Globus pallidus (tissue), 1 donor: ENCODE measurements around the gene RNF13.
"Not testable (repeated sequence)": the region's sequence is repeated elsewhere in the genome, so short reads cannot be mapped to it uniquely, and the experiment has no call there.

Experiments
- DNase-seq: peaks from one replicate; pipeline ENCODE4 v3.0.0-alpha.2; 2015; ENCODE audit warnings: low spot score

The RNF13 gene

DNA sequence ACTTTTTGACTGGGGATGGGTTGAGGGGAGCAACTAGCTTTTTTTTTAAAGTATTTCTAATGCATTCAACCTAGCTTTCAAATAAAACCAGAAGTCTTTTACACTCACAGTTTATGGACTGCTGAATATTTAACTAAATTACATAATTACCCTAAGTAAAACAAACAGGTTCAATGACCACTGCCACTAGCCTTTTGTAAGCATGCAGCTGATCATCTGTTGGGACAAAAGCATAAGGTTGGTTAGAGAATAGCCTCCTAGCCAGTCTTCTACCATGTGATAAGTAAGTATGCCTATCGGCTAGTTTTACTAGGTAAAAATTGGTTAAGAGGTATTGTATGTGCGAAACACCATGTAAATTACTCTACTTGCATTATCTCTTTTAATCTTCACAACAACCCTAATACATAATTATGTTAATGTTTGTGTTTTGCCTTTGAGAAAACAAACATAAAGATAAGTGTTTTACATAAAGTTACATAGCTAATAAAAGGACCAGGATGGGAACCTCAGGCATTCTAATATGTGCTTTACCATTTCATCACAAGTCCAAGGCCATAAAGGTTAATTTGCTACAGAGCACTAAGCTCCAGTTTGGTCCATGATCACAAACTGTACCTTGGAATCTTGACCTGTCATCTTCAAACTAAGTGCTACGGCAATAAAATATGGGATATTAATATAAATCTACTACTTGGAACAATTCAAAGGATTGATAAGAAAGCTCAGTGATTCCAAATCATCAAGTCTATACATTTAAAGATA, 144.5 kb downstream of the RNF13 start:
- no peak for DNase-seq

DNA sequence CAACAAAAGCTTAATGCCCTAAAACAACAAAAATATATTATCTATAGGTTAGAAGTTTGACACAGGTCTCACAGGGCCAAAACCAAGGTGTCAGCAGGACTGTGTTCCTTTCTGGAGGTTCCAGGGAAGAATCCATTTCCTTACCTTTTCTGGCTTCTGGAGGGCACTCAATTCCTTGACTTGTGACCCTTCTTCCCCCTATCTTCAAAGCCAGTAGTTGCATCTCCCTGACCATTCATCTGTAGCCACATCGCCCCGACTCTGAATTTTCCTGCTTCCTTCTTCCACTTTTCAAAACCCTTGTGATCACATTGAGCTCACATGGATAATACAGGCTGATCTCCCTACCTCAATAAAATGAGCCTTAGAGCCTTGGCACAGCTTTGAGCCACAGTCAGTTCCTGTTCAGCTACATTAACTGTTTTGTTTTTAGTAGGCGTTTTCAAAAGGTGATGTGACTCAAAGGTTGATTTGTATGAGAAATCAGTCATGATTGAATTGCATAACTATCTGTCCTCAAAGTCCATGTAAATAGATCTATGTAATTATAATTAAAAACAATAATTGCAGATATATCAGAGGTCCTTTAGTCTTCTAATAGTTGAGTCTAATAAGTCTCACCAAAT, 145.3 kb downstream of the RNF13 start:
- DNase-seq = no peak

DNA sequence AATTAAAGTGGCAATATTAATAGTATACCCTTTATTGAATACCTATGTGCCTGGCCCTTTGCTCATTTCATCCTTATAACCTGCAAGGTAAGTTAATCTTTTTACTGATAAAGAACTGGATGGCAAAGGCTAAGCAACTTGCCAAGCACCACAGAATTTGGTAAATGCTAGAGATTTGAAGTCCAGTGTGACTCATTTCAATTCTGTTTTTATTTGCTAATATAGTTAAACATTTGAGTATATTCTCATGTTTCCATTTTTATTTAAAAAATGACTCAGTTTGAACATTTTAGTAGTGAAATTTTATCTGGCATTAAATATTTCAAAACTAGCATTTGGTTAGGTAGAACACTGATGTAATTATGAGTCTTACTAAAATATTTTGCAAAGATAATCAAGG, 146.4 kb downstream of the RNF13 start:
- no peak for DNase-seq

DNA sequence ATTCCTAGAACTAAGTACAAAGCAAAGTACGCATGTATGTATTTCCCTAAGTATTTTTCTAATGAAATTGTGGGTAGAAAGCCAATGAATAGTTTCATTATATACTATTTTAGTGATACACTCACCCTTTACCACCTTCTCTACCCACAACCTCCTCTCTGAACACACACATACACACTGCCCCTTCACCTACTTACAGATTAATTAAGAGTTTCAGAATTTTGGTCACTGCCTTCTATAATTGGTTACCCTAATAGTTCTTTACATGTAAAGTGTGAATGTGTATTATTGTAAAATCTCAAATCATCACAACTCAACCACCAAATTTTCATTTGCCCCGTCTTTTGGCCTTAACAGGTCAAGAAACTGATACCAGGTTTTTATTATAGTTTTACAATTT, 150.5 kb downstream of the RNF13 start:
- DNase-seq = no peak

DNA sequence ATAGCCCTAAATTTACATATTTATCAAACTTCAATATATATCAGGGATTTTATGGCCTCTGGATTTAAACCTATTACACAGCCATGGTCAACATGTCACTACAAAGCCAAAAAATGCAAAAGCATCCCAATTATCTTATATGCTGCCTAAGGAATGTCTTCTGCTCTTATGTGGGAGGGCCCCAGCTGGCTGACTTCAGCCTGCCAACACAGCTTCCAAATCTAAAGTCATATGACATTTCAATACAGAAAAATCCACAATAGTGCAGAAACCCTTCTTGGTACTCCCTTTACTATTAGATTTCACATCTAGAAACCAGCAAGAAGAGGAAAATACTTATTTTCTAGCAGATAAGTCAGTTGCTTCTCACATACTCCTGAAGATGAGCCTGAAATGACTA, 151.3 kb downstream of the RNF13 start:
- peak; percentile 33 for DNase-seq

DNA sequence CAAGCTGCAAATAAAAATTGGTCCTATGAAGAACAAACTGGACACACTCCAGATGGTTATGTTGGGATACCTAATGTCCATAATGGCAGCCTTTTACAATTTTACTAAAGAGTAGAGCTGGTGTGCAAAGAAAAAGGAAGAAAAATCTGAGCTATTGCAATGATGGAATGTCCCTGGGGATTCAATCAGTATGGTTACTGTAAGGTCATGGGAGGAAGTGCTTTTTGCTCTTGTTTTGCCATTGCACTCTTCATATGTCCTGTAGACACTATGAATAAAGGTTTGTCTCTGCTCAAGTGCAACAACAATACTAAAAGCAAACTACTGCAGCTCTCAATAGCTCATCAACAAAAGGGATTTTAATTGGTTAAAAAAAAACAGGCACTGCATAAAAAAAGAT, 152.3 kb downstream of the RNF13 start:
- no peak for DNase-seq

DNA sequence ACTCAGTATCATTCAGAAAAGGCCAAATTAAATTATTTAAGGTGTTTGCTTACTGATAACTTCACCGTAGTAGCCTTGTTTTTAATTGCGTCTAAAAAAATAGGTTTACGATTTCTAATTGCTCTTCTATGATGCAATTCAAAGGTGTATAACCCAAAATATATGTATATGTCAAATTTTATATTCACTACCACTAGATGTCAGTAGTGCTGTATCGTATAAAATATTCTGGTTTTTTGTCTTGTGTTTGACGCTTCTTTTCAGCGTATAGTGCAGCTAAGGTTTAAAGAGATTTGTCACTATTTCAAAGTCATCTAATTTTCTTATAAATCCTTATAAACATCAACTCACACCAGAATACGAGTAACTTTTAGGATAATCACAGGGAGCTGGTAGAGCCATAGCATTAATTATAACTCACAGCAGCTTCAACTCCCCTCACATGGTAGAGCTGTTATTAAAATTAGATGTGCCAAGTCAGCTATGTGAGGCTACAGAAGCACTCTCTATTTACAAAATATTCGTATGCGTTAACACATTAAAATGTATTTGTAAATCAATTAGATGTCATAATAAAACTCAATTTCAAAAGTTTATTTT, 154.2 kb downstream of the RNF13 start:
- DNase-seq = peak; percentile 57

DNA sequence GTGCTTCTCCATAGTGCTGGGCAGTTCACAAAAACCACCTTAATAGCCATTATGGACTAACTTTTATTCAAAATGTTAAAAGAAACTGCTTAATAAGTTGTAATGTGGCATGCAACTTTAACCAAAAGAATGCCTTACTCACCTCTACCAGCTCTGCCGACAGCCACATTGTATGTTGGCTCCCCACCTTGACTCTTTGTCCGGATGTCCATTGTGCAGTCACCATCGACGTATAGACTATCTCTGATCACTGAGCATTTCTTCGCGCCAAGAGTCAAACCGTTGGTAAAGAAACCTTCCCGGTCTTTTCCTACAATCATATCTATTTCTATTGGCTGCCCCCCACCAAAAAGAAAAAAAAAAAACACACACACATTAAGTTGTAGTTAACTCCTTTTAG, 155.2 kb downstream of the RNF13 start:
- no peak for DNase-seq

DNA sequence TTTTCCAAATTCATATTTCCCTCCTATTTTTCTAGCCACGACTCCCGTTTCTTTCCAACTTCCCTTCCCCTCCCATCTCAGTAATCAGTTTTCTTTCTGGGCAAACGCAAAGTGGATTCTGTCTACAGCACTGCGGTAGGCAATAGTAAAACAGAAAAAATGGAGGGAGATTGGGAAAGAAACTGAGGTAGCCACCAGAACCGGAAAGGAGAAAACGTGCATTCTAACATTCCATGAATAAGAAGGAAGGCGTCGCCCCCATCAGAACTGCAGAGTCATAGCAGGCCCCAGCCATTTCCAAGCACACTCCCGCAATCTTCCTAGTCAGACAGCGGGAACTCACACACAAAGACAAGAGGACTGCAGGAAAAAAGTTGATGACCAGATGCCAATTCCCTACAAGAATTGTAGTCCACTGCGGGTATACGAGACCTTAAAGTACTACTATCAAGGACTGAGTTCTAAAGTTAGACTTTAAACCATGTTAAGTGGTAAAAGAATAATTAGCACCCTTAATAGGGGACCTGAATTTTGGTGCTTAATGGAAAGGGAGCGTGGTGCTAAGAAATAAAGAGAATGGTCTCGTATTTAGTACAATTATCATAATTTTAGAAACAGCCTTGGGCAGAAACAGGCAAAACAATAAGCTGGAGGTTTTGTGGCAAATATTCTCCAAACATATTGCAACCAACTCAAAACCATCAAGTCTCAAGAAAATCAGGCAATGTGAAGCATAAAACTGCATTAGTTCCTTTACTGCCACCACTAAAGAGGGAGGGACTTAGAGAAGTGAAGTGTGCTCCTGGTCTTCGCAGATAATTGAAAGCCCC, 156.3 kb downstream of the RNF13 start:
- peak; percentile 83 for DNase-seq

DNA sequence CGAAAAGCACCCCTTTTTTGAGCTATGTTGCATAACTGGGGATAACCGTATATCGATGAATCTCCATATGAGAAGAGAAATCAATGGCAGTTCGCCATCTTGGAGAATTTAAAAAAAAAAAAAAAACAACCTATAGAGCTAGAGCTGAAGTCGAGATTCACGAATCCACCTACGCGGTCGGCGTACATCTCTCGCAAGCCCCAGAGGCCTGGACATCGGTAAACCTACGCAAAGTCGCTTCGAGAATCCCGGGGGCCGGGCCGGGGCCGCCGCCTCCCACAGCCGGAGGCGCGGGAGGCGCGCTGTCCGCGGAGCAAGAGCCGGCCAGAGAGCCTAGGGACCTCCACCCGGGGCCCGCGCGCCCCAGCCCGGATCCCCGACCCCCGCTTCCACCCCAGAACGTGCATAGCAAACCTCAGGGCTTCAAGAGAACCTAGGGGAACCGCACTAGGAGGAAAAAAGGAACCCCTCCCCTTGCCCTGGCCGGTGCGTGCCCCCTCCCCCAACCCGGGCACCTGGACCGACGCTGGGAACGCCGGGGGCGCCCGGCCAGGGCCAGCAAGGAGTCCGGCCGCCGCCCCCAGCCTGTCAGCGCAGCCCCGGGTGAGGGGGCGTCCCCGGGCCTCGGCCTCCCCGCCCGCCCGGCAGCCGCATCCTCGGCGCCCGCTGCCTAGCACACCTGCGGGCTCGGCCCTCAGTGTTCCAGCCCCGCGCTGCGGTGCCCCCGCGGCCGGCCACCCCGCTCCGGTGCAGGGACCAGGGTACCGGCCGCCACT, 157.1 kb downstream of the RNF13 start:
- DNase-seq = peak; percentile 82

DNA sequence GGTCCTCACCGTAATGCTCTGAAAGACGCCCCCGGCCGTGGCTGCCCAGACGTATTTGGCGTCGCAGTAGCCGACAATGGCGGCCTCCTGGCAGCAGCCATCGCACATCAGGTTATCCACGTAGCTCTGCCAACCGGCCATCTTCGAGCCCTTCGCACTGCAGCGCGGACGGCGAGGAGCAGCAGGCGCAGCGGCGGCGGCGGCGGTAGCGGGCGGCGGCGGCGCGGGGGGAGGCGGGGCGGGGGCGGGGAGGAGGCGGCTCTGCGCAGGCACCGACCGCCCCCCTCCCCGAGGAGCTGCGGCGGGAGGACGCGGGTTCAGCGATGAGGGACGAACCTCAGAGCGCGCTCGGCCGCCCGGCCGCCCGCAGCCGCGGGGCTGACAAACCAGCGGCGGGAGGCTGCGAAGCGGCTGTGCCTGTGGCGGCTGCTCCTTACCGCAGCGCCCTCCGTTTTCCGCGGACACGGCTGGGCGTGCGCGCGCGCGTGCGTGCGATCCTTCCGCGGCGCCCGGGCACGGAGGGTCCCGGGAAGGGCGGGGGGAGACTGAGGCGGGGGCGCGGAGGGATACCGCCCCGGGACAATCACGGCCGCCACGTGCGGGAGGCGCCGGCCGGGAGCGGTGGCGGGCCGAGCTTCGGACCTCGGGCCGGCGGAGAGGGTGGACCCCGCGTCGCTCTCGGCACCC, 157.8 kb downstream of the RNF13 start, which contains the start of gene PFN2:
TSS of gene PFN2 (minus strand) at position 180 of the 687 bp plus-strand sequence. CDS start at position 141, 39 bp downstream.
- peak; percentile 68 for DNase-seq

DNA sequence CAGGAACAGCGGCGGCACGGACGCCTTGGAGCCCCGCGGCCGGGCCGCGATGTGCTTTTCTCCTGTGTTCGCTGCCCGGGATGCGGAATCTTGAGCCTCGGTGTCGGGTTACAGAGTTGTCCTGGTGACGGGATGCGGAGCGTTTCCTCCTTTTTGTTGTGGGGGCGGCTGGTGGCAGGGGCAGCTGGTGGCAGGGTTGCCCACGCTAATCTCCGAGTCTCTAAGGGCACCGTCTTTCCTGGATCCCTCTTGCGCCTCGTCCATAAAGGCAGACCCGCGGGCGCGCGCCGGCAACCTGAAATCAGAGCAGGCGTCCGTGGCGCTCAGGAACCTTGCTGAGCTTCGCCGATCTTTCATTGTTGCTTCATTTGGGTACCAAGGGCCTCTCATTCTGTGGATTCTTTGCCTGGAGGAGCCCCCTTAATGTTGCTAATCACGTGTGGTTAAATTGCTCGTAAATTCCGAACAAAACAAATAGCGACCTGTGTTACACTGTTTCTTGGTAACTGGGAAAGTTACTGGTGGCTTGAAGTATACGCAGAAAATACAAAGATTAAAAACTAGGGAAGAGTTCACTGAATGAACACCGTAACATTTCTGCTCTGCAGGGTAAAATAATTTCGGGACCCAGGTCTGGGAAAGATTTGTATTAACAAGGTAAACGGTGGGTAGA, 158.5 kb downstream of the RNF13 start:
- peak; percentile 51 for DNase-seq

DNA sequence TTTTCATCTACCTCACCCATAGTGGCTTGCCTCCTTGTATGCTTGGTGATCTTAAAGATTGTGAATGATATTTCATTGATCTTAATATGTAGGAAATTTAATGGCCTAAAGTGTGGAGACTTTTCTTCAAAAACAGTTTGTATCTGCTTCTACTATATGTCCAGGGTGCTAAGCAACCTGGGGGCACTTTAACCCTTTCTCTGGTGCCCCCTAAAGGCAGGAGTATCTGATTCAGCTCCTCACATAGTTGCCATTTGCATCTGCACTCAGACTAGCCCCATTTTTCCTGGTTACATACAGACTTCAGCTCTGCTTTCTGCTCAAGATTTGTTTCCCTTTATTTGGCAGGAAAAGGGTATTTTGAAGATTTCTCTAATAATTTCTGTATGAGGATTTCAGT, 162.9 kb downstream of the RNF13 start:
- DNase-seq = no peak

DNA sequence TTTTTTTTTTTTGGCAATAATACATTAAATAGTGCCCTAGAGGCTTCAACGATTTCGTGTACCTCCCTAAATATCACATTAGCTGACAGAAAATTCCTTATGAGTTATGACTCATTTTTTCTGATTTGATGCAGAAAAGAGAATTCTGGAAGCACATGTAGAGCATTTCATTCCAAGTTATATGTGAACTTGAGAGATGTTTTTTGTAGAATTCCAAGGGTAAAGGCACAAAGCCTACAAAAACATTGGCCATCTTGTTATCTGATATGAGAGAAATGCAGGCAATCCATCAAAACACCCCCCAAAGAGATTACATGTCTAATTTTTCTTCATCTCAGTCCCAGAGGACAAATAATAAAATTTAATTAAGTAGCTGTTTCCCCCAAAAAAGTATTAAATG, 164.4 kb downstream of the RNF13 start:
- no peak for DNase-seq

DNA sequence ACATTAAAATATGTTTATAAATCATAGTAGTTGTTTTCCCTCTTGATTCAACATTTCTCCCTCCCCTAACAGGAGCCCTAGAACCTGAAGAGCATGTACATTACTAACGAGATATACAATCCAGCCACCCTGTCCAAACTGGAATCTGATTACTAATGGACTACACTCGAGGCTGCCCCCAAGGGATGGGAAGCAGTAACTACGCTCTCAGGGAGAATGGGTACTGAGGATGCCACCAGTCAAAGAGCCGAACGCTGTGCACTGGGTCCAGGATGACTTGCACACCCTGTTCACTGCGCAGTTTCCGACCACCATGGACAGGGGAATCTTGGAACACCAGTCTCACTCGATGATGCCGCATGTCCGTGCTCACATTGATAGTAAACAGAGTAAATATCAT, 169.0 kb downstream of the RNF13 start:
- not testable (repeated sequence) for DNase-seq

DNA sequence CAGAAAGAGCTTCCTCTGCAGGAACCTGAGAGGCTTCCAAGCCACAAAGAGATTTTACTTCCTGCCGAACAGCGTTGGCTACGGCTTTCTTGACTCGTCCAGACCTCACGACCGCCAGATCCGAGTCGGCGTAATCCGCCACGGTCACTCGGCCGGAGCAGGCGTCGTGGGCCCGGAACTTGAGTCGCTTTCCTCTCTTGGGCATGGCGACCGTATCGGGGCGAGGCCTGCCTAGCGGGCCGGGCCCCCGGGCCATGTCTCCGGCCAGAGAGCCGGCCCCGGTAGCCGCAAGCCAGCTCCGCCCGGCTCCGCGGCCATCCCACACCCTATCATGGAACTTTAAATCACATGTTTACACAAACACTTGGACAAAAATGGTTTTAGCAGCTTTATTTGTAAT, 170.0 kb downstream of the RNF13 start:
- not testable (repeated sequence) for DNase-seq

DNA sequence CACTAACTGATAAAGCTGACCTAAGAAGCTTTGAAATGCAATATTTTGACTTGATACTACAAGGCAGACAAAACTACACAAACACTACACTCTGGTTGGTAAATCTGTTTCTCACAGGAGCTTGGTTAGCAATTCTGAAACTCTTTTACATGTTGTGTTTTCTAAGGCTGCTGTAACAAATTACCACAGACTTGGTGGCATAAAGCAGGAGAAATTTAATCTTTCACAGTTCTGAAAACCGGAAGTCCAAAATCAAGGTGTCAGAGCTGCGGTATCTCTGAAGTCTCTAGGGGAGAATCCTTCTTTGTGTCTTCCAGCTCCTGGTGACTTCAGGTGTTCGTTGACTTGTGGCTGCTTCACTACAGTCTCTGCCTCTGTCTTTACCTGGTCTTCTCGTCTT, 170.6 kb downstream of the RNF13 start:
- DNase-seq = no peak

DNA sequence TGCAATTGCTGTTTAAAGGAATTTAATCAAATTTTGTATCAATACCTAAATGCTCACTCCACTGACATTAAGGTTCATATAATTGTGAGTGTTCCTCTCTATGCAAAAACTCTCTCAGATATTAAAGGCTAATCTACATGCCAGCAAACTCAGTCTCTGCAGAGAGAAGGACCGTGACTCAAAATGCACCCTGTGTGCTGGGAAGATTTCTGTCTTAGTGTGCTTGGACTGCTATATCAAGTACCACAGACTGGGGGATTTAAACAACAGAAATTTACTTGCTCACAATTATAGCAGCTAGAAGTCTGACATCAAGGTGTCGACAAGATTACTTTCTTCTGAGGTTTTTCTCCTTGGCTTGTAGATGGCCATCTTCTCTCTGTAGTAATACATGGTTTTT, 176.3 kb downstream of the RNF13 start:
- no peak for DNase-seq

DNA sequence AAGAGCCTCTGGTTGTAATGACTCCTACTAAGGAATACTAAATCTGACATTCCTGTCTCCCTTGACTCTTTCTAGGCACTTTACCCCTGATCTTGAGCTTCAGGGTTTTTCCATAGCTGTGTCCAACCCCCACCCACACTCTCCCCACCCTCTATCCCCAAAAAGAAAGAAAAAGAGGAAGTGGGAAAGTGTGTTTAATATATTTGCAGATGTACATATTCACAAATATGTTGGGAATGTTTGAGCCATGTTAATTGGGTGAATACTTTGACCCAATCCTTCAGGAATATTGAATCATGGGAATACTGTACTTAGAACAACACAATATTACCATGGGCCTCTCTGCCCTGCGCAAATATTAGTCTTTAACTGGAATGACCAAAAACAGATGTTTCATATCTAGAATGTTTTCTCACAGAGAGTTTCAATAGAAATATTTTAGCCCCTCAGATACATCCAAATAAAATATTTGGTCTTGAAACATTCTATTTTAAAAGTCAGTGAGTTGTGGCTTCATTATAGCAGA, 177.5 kb downstream of the RNF13 start:
- no peak for DNase-seq

DNA sequence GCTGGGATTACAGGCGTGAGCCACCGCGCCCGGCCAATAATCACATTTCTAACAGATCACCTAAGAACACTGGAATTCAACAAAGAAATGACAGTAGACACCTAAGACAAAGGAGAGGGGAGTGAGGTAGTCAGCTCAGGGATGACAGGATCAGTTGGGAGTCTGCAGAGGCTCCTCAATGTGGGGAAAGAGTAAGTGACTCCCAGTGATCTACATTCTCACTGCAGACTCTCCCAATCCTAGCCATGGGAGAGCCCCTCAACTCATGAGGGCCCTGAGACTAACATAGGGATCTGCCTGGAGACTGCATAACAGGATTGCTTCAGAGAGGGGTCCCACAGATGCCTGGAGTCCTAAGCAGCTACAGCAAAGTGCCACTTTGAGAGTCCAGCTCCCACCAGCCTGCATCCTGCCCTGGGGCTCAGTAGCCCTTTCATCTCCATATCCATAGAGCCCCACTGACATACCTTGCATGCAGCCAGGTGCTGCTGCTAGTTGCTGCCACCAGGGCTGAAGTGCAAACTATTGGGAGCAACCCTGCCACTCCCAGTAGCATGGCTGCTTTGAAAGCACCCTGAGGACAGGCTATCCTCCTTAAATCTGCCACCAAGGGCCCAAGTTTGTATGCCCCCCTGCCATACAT, 179.5 kb downstream of the RNF13 start:
- DNase-seq = no peak
